GM12878 (cell line): ENCODE results near the gene AGBL3. TPM values are rescaled to one million over a fixed set of nuclear protein-coding genes. Genes with fewer than 3 reads are reported as not detected.

Experiments used
- ATAC-seq: fragments of 200-7000 bp; cut with Tn5 transposase; 3 replicates; pipeline ENCODE4 v1.9.1; 2020; ENCODE audit warnings: mild to moderate bottlenecking, moderate library complexity
- BruUV-seq: library from RNA; stranded (reverse); fragments of 400-500 nt; replicated peaks from 2 replicates; lab custom pipeline; 2021; lab: Mats Ljungman, UMichigan
- CTCF ChIA-PET: fragments of 300-600 bp; sonication (Branson Sonifier 250); formaldehyde crosslinking; extraction: SDS; loops from one replicate; lab custom pipeline; 2021; ENCODE audit warnings: inconsistent platforms; lab: Yijun Ruan, JAX
- POLR2A ChIA-PET: fragments of 350-600 bp; formaldehyde crosslinking; extraction: SDS; loops from one replicate; lab custom pipeline; 2021; ENCODE audit warnings: inconsistent platforms; lab: Charles Lee
- RAD21 ChIA-PET: fragments of 300-600 bp; sonication (Branson Sonifier 250); formaldehyde crosslinking; loops from one replicate; lab custom pipeline; 2023; ENCODE audit warnings: antibody characterized with exemption; ENCODE audit not compliant: unreplicated experiment; lab: Charles Lee
- SMC1A ChIA-PET: fragments of 300-600 bp; sonication (Branson Sonifier 250); formaldehyde crosslinking; loops from one replicate; lab custom pipeline; 2023; ENCODE audit not compliant: unreplicated experiment, uncharacterized antibody; lab: Charles Lee
- DNase-seq: peaks from one replicate; pipeline ENCODE4 v3.0.0-alpha.2; 2011; ENCODE audit warnings: low read depth, low spot score
- FAIRE-seq: peaks from 3 replicates; lab custom pipeline; 2011; peaks lifted over from hg19 to GRCh38; lab: Jason Lieb, UNC
- H2AFZ ChIP-seq: 2 replicates; pipeline ENCODE4 v1.6.0; 2011; ENCODE audit warnings: low read depth, low read length, control low read depth; ENCODE audit not compliant: control insufficient read depth
- H3K27ac ChIP-seq: 2 replicates; pipeline ENCODE4 v1.5.1; 2011; ENCODE audit warnings: control low read depth; ENCODE audit not compliant: control insufficient read depth, insufficient read depth
- H3K27me3 ChIP-seq, 2 experiments: replicated peaks in 1 of 2; 2 replicates each; pipeline versions ENCODE4 v1.6.0 to v1.6.1; 2011; ENCODE audit warnings: low read length in 1 of 2; ENCODE audit not compliant: control insufficient read depth in 2 of 2, insufficient read depth in 2 of 2
- H3K36me3 ChIP-seq, 2 experiments: 2 replicates each; pipeline ENCODE4 v1.5.1; 2011; ENCODE audit warnings: low read length in 1 of 2; ENCODE audit not compliant: control insufficient read depth in 2 of 2, insufficient read depth in 2 of 2
- H3K4me1 ChIP-seq: 2 replicates; pipeline ENCODE4 v1.6.1; 2011; ENCODE audit warnings: mild to moderate bottlenecking, low read length, moderate library complexity, mixed read lengths; ENCODE audit not compliant: control insufficient read depth, insufficient read depth
- H3K4me2 ChIP-seq: 2 replicates; pipeline ENCODE4 v1.6.0; 2011; ENCODE audit warnings: control low read depth; ENCODE audit not compliant: control insufficient read depth, insufficient read depth
- H3K4me3 ChIP-seq: fragments of 200-600 bp; sonication (generic); 2 replicates; pipeline ENCODE4 v1.5.1; 2016
- H3K79me2 ChIP-seq: 2 replicates; pipeline ENCODE4 v1.6.0; 2011; ENCODE audit warnings: low read length; ENCODE audit not compliant: control insufficient read depth, insufficient read depth
- H3K9ac ChIP-seq: 2 replicates; pipeline ENCODE4 v1.8.0; 2011; ENCODE audit warnings: low read length, control low read depth, mixed read lengths; ENCODE audit not compliant: control insufficient read depth, insufficient read depth
- H3K9me3 ChIP-seq: replicated peaks from 3 replicates; pipeline ENCODE4 v1.5.1; 2011; ENCODE audit warnings: mild to moderate bottlenecking, low read length; ENCODE audit not compliant: control insufficient read depth, insufficient read depth
- H4K20me1 ChIP-seq: 2 replicates; pipeline ENCODE4 v1.6.0; 2011; ENCODE audit not compliant: control insufficient read depth, insufficient read depth
- ASH2L ChIP-seq: fragments of 300-600, 200-600 bp; sonication (generic); IDR thresholded peaks from 2 replicates; pipeline ENCODE4 v1.6.1; 2017; ENCODE audit warnings: low read depth, mild to moderate bottlenecking, borderline replicate concordance
- BHLHE40 ChIP-seq, 2 experiments: fragments of 450-650 bp in 1 of 2; IDR thresholded peaks; 2 replicates each; pipeline ENCODE4 v1.6.1; 2011 to 2017; ENCODE audit warnings: low read depth in 2 of 2, borderline replicate concordance in 1 of 2, improper control_type of control experiment in 1 of 2, low read length in 1 of 2, mild to moderate bottlenecking in 1 of 2
- BMI1 ChIP-seq: fragments of 450-650 bp; IDR thresholded peaks from 2 replicates; pipeline ENCODE4 v1.6.1; 2016; ENCODE audit warnings: mild to moderate bottlenecking, moderate library complexity, borderline replicate concordance
- WGBS: methylation state at CpG from one replicate; pipeline ENCODE4 v1.1.6; 2016; ENCODE audit warnings: low lambda C conversion rate; ENCODE audit not compliant: insufficient replicate concordance, insufficient coverage; ENCODE audit errors: missing lambda C conversion rate; 5-methylcytosine and 5-hydroxymethylcytosine counted together
- in situ Hi-C: fragments of 300-500 bp; cut with MboI; formaldehyde crosslinking; loops from 9 replicates; pipeline ENCODE4 v1.14.3; 2018; ENCODE audit warnings: mixed read lengths
- intact Hi-C: fragments of 100-400 bp; cut with micrococcal nuclease; formaldehyde crosslinking; loops from one replicate; pipeline ENCODE4 v1.14.2; 2022; ENCODE audit not compliant: unreplicated experiment
- polyA plus RNA-seq, 11 experiments: library from polyadenylated mRNA; depleted of rRNA in 4 of 11; unstranded in 6 of 11; stranded (reverse) in 5 of 11; fragments of >200 nt; fragmentation: Nextera tagmentation in 4 of 11; fragmentation: Illumina TruSeq in 1 of 11; extraction: Ambion mirVana in 4 of 11; extraction: Trizol in 1 of 11; gene quantifications; 1 replicate in 1 of 11; 2 replicates in 10 of 11; pipeline versions ENCODE4 v1.2.1 to v1.2.3, GENCODE V29; 2011 to 2016; ENCODE audit warnings: inconsistent platforms in 2 of 11, missing spikeins in 2 of 11, low read depth in 1 of 11
- total RNA-seq, 4 experiments: library from RNA; depleted of rRNA in 3 of 4; stranded (reverse); fragments of >200 nt in 3 of 4; fragmentation: Illumina TruSeq in 1 of 4; extraction: Trizol in 1 of 4; gene quantifications; 2 replicates each; pipeline versions ENCODE4 v1.2.1 to v1.2.3, GENCODE V29; 2013 to 2021
- TF ChIP-seq, protein P1 (sequence below): IDR thresholded peaks from 2 replicates; pipeline ENCODE4 v1.6.1; 2012; ENCODE audit warnings: low read depth, low read length, improper control_type of control experiment
- TF ChIP-seq, protein P2 (sequence below): IDR thresholded peaks from 2 replicates; pipeline ENCODE4 v1.6.1; 2011; ENCODE audit warnings: mild to moderate bottlenecking, low read depth, low read length, moderate library complexity; ENCODE audit not compliant: insufficient replicate concordance
- TF ChIP-seq, protein P3 (sequence below): fragments of 450-650 bp; IDR thresholded peaks from 2 replicates; pipeline ENCODE4 v1.6.1; 2016; ENCODE audit warnings: mild to moderate bottlenecking, moderate library complexity, borderline replicate concordance

The AGBL3 gene
- total and polyA plus RNA-seq, 10 of the 15 experiments (the other 5 are each of a cell fraction or from before 2014, with no cell fraction given) = 0.82 to 12.4 (median 3.7) TPM

DNA sequence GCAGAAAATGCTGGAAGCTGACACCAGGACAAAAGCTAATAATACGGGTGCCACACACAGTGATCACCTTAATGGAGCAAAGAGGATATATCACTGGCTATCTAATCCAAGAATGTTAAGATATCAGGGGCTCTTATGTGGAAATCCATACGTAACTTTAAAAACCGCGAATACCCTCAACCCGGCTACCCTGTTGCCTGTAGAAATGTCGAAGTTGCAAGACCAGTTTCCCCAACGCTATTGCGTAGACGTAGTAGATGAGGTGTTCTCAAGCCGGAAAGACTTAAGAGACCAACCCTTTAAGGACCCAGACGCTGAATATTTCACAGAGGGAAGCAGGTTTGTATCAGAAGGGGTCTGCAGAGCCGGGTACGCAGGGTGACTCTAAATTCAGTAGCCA lies 192.1 kb downstream of the AGBL3 start:
- CTCF ChIA-PET = interaction anchor here (0.8 to 12.2 kb wide), 4 partner anchors 10 to 102 kb away, joined by 3 to 109 read pairs (median 4); partner anchors contain the start of gene WDR91
- intact Hi-C loops = no loop called here
- SMC1A ChIA-PET = interaction anchor here (1.2 to 8.9 kb wide), 4 partner anchors 9 to 96 kb away, joined by 3 to 135 read pairs (median 4); no protein-coding TSS in a partner anchor
- Histone ChIP-seq H3K4me1 (no peaks in the 10 kb centered on the region; the same call in 1 of the 2 replicates), H3K4me2 (no peak overlapping the region), H2AFZ (no peak overlapping the region), H3K79me2 (peaks cover 42% of the 10 kb centered on the region), H3K27ac (no peak overlapping the region), H3K9ac (no peak overlapping the region), H4K20me1 (no peaks in the 10 kb centered on the region), H3K27me3 (no peaks in the 10 kb centered on the region), H3K9me3 (peaks cover 48% of the 10 kb centered on the region), H3K36me3 (peaks cover 10 to 47% of the 10 kb centered on the region in 2 experiments), H3K4me3 (no peak overlapping the region)
- POLR2A ChIA-PET = interaction anchor here (1.3 to 12.2 kb wide), 2 partner anchors 8 to 31 kb away, joined by 4 to 155 read pairs; no protein-coding TSS in a partner anchor
- 96% methylated on average over 13 of the region's 13 CpGs for WGBS
- no TSS peak for BruUV-seq
- TF ChIP-seq, protein P1, sequence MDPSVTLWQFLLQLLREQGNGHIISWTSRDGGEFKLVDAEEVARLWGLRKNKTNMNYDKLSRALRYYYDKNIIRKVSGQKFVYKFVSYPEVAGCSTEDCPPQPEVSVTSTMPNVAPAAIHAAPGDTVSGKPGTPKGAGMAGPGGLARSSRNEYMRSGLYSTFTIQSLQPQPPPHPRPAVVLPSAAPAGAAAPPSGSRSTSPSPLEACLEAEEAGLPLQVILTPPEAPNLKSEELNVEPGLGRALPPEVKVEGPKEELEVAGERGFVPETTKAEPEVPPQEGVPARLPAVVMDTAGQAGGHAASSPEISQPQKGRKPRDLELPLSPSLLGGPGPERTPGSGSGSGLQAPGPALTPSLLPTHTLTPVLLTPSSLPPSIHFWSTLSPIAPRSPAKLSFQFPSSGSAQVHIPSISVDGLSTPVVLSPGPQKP = no peak
- no peak for DNase-seq
- no peak for FAIRE-seq
- RAD21 ChIA-PET = interaction anchor here (0.8 to 11.6 kb wide), 2 partner anchors 8 to 24 kb away, joined by 3 to 146 read pairs; no protein-coding TSS in a partner anchor
- in situ Hi-C loops = no loop called here
- ATAC-seq = no peak

DNA sequence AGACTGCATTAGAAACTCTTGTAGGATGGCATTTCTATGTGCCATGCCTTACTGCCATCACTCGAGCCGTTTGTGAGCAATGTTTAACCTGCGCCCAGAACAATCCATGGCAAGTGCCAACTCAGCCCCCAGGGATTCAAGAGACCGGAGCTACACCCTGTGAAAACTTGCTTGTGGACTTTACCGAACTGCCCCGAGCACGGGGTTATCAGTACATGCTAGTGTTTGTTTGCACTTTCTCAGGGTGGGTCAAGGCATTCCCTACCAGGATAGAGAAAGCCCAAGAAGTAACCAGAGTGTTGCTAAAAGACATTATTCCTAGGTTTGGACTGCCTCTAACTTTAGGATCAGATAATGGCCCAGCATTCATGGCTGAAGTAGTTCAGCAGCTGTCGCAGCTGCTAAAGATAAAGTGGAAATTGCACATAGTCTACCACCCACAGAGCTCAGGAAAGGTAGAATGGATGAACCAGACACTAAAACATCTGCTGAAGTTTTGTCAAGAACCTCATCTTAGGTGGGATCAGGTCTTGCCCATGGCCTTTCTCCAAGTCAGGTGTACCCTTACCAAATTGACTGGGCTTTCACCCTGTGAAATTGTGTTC lies 193.1 kb downstream of the AGBL3 start:
- no peak overlapping the region for H3K4me2 ChIP-seq
- in situ Hi-C loops = no loop called here
- DNase-seq = no peak
- TF ChIP-seq, protein P2, sequence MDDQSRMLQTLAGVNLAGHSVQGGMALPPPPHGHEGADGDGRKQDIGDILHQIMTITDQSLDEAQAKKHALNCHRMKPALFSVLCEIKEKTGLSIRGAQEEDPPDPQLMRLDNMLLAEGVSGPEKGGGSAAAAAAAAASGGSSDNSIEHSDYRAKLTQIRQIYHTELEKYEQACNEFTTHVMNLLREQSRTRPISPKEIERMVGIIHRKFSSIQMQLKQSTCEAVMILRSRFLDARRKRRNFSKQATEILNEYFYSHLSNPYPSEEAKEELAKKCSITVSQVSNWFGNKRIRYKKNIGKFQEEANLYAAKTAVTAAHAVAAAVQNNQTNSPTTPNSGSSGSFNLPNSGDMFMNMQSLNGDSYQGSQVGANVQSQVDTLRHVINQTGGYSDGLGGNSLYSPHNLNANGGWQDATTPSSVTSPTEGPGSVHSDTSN = no peak
- TF ChIP-seq ASH2L (no peak), BHLHE40 (IDR thresholded peaks at IDR 0.05; ENCODE audit: borderline replicate concordance in 1 of 2, low read depth in 2 of 2, low read length in 1 of 2) (no peak), BMI1 (no peak)
- TF ChIP-seq, protein P3, sequence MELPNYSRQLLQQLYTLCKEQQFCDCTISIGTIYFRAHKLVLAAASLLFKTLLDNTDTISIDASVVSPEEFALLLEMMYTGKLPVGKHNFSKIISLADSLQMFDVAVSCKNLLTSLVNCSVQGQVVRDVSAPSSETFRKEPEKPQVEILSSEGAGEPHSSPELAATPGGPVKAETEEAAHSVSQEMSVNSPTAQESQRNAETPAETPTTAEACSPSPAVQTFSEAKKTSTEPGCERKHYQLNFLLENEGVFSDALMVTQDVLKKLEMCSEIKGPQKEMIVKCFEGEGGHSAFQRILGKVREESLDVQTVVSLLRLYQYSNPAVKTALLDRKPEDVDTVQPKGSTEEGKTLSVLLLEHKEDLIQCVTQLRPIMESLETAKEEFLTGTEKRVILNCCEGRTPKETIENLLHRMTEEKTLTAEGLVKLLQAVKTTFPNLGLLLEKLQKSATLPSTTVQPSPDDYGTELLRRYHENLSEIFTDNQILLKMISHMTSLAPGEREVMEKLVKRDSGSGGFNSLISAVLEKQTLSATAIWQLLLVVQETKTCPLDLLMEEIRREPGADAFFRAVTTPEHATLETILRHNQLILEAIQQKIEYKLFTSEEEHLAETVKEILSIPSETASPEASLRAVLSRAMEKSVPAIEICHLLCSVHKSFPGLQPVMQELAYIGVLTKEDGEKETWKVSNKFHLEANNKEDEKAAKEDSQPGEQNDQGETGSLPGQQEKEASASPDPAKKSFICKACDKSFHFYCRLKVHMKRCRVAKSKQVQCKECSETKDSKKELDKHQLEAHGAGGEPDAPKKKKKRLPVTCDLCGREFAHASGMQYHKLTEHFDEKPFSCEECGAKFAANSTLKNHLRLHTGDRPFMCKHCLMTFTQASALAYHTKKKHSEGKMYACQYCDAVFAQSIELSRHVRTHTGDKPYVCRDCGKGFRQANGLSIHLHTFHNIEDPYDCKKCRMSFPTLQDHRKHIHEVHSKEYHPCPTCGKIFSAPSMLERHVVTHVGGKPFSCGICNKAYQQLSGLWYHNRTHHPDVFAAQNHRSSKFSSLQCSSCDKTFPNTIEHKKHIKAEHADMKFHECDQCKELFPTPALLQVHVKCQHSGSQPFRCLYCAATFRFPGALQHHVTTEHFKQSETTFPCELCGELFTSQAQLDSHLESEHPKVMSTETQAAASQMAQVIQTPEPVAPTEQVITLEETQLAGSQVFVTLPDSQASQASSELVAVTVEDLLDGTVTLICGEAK = no peak

More for the DNA sequence above, 193.1 kb downstream of the AGBL3 start:
- no peak overlapping the region for H3K27ac ChIP-seq
- ATAC-seq (no peak), FAIRE-seq (no peak)
- H2AFZ ChIP-seq = no peak overlapping the region
- WGBS = 100% methylated on average over 8 of the region's 8 CpGs
- no peak overlapping the region for H3K9ac ChIP-seq
- intact Hi-C loops = no loop called here
- BruUV-seq = no TSS peak
- peaks cover 48% of the 10 kb centered on the region for H3K9me3 ChIP-seq
- peaks cover 15 to 51% of the 10 kb centered on the region in 2 experiments for H3K36me3 ChIP-seq
- H4K20me1 ChIP-seq = no peaks in the 10 kb centered on the region
- ChIA-PET CTCF (interaction anchor here (0.8 to 12.2 kb wide), 4 partner anchors 9 to 156 kb away, joined by 3 to 109 read pairs (median 4); partner anchors contain the start of gene WDR91), RAD21 (interaction anchor here (1.1 to 11.6 kb wide), 3 partner anchors 7 to 28 kb away, joined by 3 to 146 read pairs (median 4); partner anchors contain the start of gene CYREN), POLR2A (interaction anchor here (0.8 to 12.2 kb wide), 3 partner anchors 7 to 30 kb away, joined by 3 to 155 read pairs (median 4); no protein-coding TSS in a partner anchor), SMC1A (interaction anchor here (0.8 to 1.9 kb wide), 5 partner anchors 9 to 95 kb away, joined by 3 to 5 read pairs (median 4); no protein-coding TSS in a partner anchor)
- H3K79me2 ChIP-seq = peaks cover 35% of the 10 kb centered on the region
- no peaks in the 10 kb centered on the region for H3K27me3 ChIP-seq
- H3K4me3 ChIP-seq = no peak overlapping the region
- no peaks in the 10 kb centered on the region; the same call in 1 of the 2 replicates for H3K4me1 ChIP-seq
